Brain pericyte (primary cell): ENCODE data around the gene BTLA.
"Not testable (repeated sequence)": the region's sequence is repeated elsewhere in the genome, so short reads cannot be mapped to it uniquely, and the experiment has no call there.

Source experiments
- DNase-seq: peaks from one replicate; pipeline ENCODE4 v3.0.0-alpha.2; 2012; ENCODE audit warnings: low read depth, low spot score

BTLA gene, protein sequence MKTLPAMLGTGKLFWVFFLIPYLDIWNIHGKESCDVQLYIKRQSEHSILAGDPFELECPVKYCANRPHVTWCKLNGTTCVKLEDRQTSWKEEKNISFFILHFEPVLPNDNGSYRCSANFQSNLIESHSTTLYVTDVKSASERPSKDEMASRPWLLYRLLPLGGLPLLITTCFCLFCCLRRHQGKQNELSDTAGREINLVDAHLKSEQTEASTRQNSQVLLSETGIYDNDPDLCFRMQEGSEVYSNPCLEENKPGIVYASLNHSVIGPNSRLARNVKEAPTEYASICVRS

DNA sequence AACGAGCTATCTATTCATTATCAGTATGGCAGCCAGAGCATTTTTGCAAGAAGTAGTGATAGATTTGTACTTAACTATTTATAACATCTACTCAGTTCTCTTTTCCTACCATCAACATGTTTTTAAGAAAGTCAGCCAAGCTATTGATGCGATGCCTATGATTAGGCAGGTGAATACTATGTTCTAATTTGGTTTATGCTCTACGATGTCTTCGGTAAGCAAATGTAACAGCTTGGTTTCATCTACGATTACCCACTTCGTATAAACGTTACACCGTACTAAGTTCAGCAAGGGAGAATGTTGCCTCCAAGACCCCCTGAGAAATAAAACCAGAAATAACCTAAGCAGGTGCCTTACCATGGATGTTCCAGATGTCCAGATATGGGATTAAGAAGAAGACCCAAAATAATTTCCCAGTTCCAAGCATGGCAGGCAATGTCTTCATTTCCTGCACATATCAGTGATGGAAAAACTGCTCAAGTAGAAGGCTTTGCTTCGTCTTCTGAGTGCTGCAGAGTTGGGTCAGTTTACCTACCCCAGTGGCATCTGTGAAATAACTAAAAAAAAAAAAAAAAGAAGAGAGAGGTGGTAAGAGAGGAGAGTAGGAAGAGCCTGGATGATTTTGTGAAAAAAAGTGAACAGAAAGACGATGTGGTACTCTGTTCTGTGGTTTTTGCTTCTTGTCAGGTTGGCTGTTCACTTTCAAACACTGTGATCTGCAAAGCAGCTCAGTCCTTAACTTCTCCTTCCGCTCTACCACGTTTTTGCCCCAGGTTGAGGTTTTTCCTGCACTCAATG is at the start of gene BTLA:
Gene BTLA (minus strand): TSS at position 559 of the 798 bp plus-strand sequence. CDS start 114 bp downstream, at position 445.
- no peak for DNase-seq

- DNase-seq, result no peak
Observed at GRCh38 chr3:112546216-112546759, 47.0 kb upstream of the BTLA start.

DNA sequence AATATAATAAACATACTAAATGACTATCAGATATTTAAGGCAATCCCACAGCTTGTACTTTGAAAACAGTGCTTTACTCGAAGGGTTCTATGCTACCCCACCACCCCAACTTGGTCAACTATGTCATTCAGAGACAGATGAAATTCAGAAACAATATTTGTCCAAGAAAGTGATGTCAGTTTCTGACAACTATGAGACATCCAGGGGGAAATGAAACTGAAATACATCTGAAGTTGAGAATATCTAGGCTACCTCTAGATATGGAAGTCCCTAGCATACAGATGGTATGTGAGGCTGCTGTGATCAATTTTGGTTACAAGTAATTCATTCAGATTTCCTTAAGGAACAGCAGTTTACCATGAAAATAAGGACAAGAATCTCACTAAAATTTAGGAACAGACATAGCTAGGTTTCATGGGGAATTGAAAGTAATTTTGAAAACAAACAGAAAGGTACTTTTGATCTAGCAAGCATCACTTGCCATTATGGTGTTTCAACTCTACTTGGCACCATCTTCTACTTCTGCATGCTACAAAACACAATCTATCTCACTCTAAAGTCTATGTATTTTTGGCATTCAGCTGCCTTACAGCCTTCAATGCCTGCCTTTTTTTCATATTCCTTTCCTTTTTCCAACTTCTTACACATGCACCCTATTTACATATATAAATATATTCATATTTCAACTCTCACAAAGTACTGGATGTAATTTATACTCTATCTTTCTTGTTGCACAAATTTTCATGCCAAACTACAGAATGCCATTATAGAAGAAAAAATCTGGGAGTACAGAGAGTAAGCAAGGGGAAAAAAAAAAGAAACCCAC is 40.8 kb upstream of the BTLA start:
- DNase-seq, result no peak

GRCh38 chr3:112531358-112531781 is 32.1 kb upstream of the BTLA start:
- no peak for DNase-seq

GRCh38 chr3:112530573-112530972 is 31.3 kb upstream of the BTLA start:
- no peak for DNase-seq

GRCh38 chr3:112524127-112524526 is 24.9 kb upstream of the BTLA start:
- DNase-seq, result not testable (repeated sequence)

DNA sequence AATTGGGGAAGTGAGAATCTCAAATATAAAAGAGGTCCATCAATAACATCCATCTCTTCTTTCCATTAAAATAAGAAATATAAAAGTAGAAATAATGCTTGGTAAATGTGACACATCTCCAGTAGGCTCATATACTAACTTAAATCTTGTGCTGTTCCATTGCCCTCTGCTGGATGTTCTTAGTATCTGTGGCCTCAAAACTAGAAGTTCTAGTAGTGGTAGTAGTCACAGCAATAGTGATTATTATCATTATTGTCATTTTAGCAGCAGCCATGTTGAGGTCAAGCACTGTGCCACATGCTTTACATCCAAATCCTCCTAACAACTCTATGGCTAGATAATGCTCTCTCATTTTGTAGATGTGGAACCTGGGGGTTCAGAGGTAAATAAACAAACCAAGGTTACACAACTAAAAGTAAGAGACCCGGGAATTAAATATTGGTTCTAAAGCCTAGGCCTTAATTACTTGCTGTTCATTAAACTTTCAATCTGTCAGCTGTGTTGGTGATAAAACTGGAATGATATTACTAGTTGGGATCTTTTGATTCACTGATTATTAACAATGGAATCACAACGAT is 20.2 kb upstream of the BTLA start:
- no peak for DNase-seq

DNA sequence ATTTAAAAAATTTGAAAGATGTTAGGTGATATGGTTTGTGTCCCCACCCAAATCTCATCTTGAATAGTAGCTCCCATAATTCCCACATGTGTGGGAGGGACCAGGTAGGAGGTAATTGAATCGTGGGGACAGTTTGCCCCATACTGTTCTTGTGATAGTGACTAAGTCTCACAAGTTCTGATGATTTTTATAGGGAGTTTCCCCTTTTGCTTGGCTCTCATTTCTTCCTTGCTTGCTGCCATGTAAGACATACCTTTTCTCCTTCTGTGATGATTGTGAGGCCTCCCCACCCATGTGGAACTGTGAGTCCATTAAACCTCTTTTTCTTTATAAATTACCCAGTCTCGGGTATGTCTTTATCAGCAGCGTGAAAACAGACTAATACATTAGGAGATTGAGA is 19.7 kb upstream of the BTLA start:
- not testable (repeated sequence) for DNase-seq

GRCh38 chr3:112514527-112515128 is 15.4 kb upstream of the BTLA start:
- DNase-seq, result no peak

- no peak for DNase-seq
Observed at GRCh38 chr3:112512320-112512719, 13.0 kb upstream of the BTLA start.

DNA sequence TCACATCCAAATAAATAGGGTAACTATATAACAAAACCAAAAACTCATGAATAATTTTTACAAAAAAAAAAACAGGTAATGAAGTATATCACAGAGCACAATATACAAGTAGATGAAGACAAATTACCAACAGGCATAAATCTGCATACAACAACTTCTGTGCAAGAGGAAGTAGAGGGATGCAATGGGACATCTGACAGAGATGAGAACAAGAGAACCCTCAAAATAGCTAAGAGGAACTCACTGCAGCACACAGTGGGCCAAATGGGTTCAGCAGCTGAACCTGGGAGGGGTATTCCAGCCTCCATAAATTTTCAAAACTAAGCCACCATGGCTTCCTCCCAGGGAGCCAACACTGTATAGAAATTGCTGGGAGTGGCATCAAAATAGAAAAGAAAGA is 9.6 kb upstream of the BTLA start:
- DNase-seq, result no peak

- DNase-seq, result no peak
Observed at GRCh38 chr3:112508261-112508660, 9.0 kb upstream of the BTLA start.

DNA sequence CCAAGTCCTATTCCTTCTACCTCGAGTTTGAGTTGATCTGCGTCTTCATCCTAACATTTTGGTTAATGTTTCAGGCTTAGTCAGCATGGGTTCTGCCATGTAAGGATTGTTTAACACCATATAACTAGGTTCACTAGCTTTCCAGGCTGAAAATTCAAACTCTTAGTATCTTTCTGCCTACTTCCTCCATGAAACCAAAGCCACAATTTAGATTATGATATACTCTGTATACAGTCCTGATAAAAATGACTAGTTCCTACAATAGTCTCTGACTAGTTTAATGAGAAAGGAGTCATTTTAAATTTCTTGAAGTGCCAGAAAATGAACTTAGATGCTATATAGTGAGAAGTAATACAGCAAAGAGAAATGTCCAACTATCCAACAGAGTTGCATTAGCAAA is 6.6 kb upstream of the BTLA start:
- DNase-seq, result no peak

- no peak for DNase-seq
Observed at GRCh38 chr3:112504123-112504522, 4.9 kb upstream of the BTLA start.

DNA sequence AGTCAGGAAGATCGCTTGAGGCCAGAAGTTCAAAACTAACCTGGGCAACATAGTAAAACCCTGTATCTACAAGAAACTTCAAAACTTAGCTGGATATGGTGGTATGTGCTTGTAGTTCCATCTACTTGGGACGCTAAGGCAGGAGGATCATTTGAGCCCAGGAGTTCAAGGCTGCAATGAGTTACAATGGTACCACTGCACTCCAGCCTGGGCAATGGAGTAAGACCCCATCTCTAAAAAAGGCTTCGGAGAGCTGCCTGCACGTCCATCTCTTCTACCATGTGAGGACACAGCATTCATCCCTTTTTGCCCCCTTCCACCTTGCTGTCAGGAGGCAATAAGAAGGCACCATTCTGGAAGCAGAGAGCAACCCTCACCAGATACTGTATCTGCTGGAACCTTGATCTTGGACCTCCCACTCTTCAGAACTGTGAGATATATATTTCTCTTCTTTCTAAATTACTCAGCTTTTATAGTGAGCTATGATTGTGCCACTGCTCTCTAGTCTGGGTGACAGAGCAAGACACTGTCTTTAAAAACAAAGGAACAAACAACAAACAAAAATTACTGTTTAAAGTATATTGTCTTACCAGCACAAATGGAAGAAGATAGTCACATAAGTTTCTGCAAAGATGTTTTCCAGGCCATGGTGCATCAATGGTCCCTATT is 4.2 kb upstream of the BTLA start:
- no peak for DNase-seq

DNA sequence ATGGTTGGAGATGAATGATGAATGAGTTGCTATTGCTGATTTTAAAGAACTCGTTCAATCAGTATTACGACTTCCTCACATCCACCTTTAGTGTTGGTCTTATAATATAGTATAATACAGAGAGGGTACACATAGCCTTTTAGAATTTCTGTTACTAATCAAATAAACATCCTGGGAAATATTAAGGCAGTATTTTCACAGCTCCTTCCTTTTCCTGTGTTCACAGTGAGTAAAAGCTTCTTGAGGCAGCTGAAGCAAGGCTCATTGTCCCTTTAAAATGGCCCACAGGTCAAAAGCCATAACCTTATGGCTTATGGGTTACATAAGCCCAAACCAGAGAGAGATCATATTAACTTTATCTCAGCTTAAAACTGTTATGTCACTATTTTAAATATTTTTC is 1.3 kb upstream of the BTLA start:
- DNase-seq, result no peak

DNA sequence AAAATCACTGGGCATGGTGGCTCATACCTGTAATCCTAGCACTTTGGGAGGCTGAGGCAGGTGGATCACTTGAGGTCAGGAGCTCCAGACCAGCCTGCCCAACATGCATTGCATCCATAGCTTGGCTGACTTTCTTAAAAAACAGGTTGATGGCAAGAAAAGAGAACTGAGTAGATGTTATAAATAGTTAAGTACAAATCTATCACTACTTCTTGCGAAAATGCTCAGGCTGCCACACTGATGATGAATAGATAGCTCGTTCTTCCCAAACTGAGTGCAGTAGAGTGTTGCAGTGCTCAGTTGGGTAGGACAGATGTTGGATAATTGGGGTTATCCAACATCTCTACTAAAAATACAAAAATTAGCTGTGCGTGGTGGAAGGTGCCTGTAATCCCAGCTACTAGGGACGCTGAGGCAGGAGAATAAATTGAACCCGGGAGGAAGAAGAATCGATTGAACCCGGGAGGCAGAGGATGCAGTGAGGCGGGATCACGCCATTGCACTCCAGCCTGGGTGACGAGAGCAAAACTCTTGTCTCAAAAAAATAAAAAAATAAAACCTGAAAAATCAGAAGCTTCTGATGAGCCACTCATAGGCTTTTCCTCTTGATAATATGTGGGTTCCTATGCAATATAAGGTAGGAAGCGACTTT is 1.2 kb downstream of the BTLA start:
- DNase-seq, result no peak

DNA sequence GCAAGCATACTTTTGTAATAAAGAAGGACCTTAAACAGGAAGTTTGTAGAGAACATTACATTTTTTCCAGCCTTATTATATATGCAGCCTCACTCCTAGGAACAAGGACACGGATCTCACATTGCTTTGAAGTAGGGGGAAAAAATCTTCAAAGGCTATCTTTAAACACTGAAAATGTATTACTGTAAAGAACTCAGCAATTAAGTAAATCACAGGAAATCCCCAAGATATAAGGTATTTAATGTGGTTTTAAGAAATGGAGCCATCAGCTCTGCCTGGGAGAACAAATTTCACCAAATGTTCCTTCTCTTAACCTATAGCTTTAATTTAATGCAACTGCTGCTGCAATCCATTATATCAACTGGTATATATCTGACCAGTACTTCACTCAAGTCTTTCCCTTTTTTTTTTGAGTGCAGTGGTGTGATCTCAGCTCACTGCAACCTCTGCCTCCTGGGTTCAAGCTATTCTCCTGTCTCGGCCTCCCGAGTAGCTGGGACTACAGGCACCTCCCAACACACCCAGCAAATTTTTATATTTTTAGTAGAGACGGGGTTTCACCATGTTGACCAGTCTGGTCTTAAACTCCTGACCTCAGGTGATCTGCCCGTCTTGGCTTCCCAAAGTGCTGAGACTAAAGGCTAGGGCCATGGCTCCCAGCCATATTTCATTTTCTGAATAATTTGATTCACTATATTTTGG is 2.8 kb downstream of the BTLA start:
- no peak for DNase-seq

DNA sequence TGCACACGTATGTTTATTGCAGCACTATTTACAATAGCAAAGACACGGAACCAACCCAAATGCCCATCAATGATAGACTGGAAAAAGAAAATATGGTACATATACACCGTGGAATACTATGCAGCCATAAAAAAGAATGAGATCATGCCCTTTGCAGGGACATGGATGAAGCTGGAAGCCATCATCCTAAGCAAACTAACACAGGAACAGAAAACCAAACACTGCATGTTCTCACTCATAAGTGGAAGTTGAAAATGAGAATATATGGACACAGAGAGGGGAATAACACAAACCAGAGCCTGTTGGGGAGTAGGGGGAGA is 4.9 kb downstream of the BTLA start:
- not testable (repeated sequence) for DNase-seq

- no peak for DNase-seq
Observed at GRCh38 chr3:112492124-112492523, 7.1 kb downstream of the BTLA start.
